Measurements from ENCODE around the gene MPP2. TPM values are rescaled to one million over a fixed set of nuclear protein-coding genes. Genes with fewer than 3 reads are reported as not detected.
A peak's percentile ranks its signal among the peaks of the same experiment; 100 is the strongest.
"Not testable (repeated sequence)": the region's sequence is repeated elsewhere in the genome, so short reads cannot be mapped to it uniquely, and the experiment has no call there.

Gene MPP2
- total RNA-seq, 1 donor from 2014 or later: 1.0 TPM

- Histone ChIP-seq H3K9me3 (ENCODE audit: control insufficient read depth in 3 of 3, low read length in 3 of 3) (no peaks in the 10 kb centered on the region), H3K9ac (ENCODE audit: low read depth in 1 of 3, low read length in 3 of 3) (peak overlapping the region in 1 of 3 donors; percentile 7), H3K4me3 (ENCODE audit: low read length in 3 of 3) (no peak overlapping the region), H3K27ac (ENCODE audit: low read depth, low read length) (no peak overlapping the region), H3K36me3 (ENCODE audit: control insufficient read depth in 3 of 3, insufficient read depth in 3 of 3, low read length in 3 of 3) (no peaks in the 10 kb centered on the region), H3K4me1 (ENCODE audit: control insufficient read depth in 3 of 3, insufficient read depth in 3 of 3, low read length in 3 of 3) (peaks cover 7 to 26% (median 15%) of the 10 kb centered on the region in 3 donors), H3K27me3 (ENCODE audit: control insufficient read depth in 3 of 3, insufficient read depth in 3 of 3, low read length in 3 of 3) (peaks cover 0 to 2% (median 0%) of the 10 kb centered on the region in 3 donors)
Observed at GRCh38 chr17:43842975-43843325, 64.4 kb downstream of the MPP2 start.

GRCh38 chr17:43842091-43842974 lies 65.0 kb downstream of the MPP2 start:
- not testable (repeated sequence) for H3K27ac ChIP-seq (ENCODE audit: low read depth, low read length); H3K27me3 ChIP-seq (ENCODE audit: control insufficient read depth in 3 of 3, insufficient read depth in 3 of 3, low read length in 3 of 3); H3K36me3 ChIP-seq (ENCODE audit: control insufficient read depth in 3 of 3, insufficient read depth in 3 of 3, low read length in 3 of 3); H3K9me3 ChIP-seq (ENCODE audit: control insufficient read depth in 3 of 3, low read length in 3 of 3)
- Histone ChIP-seq H3K4me3 (ENCODE audit: low read length in 3 of 3) (peak overlapping the region in 2 of 3 donors; percentile 25 to 52), H3K9ac (ENCODE audit: low read depth in 1 of 3, low read length in 3 of 3) (peak overlapping the region in 2 of 3 donors; percentile 27 to 60), H3K4me1 (ENCODE audit: control insufficient read depth in 3 of 3, insufficient read depth in 3 of 3, low read length in 3 of 3) (peaks cover 7 to 26% (median 15%) of the 10 kb centered on the region in 3 donors)

- Histone ChIP-seq H3K4me1 (ENCODE audit: control insufficient read depth in 3 of 3, insufficient read depth in 3 of 3, low read length in 3 of 3) (peaks cover 7 to 22% (median 15%) of the 10 kb centered on the region in 3 donors), H3K9ac (ENCODE audit: low read depth in 1 of 3, low read length in 3 of 3) (no peak overlapping the region), H3K27me3 (ENCODE audit: control insufficient read depth in 3 of 3, insufficient read depth in 3 of 3, low read length in 3 of 3) (no peaks in the 10 kb centered on the region), H3K9me3 (ENCODE audit: control insufficient read depth in 3 of 3, low read length in 3 of 3) (no peaks in the 10 kb centered on the region), H3K27ac (ENCODE audit: low read depth, low read length) (no peak overlapping the region), H3K4me3 (ENCODE audit: low read length in 3 of 3) (no peak overlapping the region), H3K36me3 (ENCODE audit: control insufficient read depth in 3 of 3, insufficient read depth in 3 of 3, low read length in 3 of 3) (no peaks in the 10 kb centered on the region)
Observed at GRCh38 chr17:43841282-43841681, 66.1 kb downstream of the MPP2 start.

GRCh38 chr17:43840814-43841213 lies 66.5 kb downstream of the MPP2 start:
- Histone ChIP-seq H3K4me1 (ENCODE audit: control insufficient read depth in 3 of 3, insufficient read depth in 3 of 3, low read length in 3 of 3) (peaks cover 7 to 18% (median 11%) of the 10 kb centered on the region in 3 donors), H3K9me3 (ENCODE audit: control insufficient read depth in 3 of 3, low read length in 3 of 3) (no peaks in the 10 kb centered on the region), H3K4me3 (ENCODE audit: low read length in 3 of 3) (no peak overlapping the region), H3K27me3 (ENCODE audit: control insufficient read depth in 3 of 3, insufficient read depth in 3 of 3, low read length in 3 of 3) (no peaks in the 10 kb centered on the region), H3K36me3 (ENCODE audit: control insufficient read depth in 3 of 3, insufficient read depth in 3 of 3, low read length in 3 of 3) (no peaks in the 10 kb centered on the region), H3K27ac (ENCODE audit: low read depth, low read length) (no peak overlapping the region), H3K9ac (ENCODE audit: low read depth in 1 of 3, low read length in 3 of 3) (no peak overlapping the region)

GRCh38 chr17:43839670-43840108 lies 67.6 kb downstream of the MPP2 start:
- Histone ChIP-seq H3K36me3 (ENCODE audit: control insufficient read depth in 3 of 3, insufficient read depth in 3 of 3, low read length in 3 of 3) (no peaks in the 10 kb centered on the region), H3K27ac (ENCODE audit: low read depth, low read length) (no peak overlapping the region), H3K4me1 (ENCODE audit: control insufficient read depth in 3 of 3, insufficient read depth in 3 of 3, low read length in 3 of 3) (peaks cover 7 to 17% (median 10%) of the 10 kb centered on the region in 3 donors), H3K4me3 (ENCODE audit: low read length in 3 of 3) (peak overlapping the region in 1 of 3 donors; percentile 23), H3K9me3 (ENCODE audit: control insufficient read depth in 3 of 3, low read length in 3 of 3) (no peaks in the 10 kb centered on the region), H3K27me3 (ENCODE audit: control insufficient read depth in 3 of 3, insufficient read depth in 3 of 3, low read length in 3 of 3) (no peaks in the 10 kb centered on the region), H3K9ac (ENCODE audit: low read depth in 1 of 3, low read length in 3 of 3) (no peak overlapping the region)

- Histone ChIP-seq H3K9ac (ENCODE audit: low read depth in 1 of 3, low read length in 3 of 3) (no peak overlapping the region), H3K4me1 (ENCODE audit: control insufficient read depth in 3 of 3, insufficient read depth in 3 of 3, low read length in 3 of 3) (peaks cover 9 to 12% (median 10%) of the 10 kb centered on the region in 3 donors), H3K4me3 (ENCODE audit: low read length in 3 of 3) (no peak overlapping the region), H3K36me3 (ENCODE audit: control insufficient read depth in 3 of 3, insufficient read depth in 3 of 3, low read length in 3 of 3) (no peaks in the 10 kb centered on the region), H3K9me3 (ENCODE audit: control insufficient read depth in 3 of 3, low read length in 3 of 3) (no peaks in the 10 kb centered on the region), H3K27ac (ENCODE audit: low read depth, low read length) (no peak overlapping the region), H3K27me3 (ENCODE audit: control insufficient read depth in 3 of 3, insufficient read depth in 3 of 3, low read length in 3 of 3) (peaks cover 0 to 16% (median 0%) of the 10 kb centered on the region in 3 donors)
Observed at GRCh38 chr17:43834106-43834505, 73.2 kb downstream of the MPP2 start.

- Histone ChIP-seq H3K27me3 (ENCODE audit: control insufficient read depth in 3 of 3, insufficient read depth in 3 of 3, low read length in 3 of 3) (peaks cover 0 to 16% (median 0%) of the 10 kb centered on the region in 3 donors), H3K36me3 (ENCODE audit: control insufficient read depth in 3 of 3, insufficient read depth in 3 of 3, low read length in 3 of 3) (no peaks in the 10 kb centered on the region), H3K4me1 (ENCODE audit: control insufficient read depth in 3 of 3, insufficient read depth in 3 of 3, low read length in 3 of 3) (peaks cover 9 to 12% (median 10%) of the 10 kb centered on the region in 3 donors), H3K27ac (ENCODE audit: low read depth, low read length) (no peak within 1 kb of the TSS), H3K9ac (ENCODE audit: low read depth in 1 of 3, low read length in 3 of 3) (peak within 1 kb of the TSS in 2 of 3 donors; percentile 10 to 69), H3K4me3 (ENCODE audit: low read length in 3 of 3) (peak within 1 kb of the TSS; percentile 52 to 69 (median 60)), H3K9me3 (ENCODE audit: control insufficient read depth in 3 of 3, low read length in 3 of 3) (no peaks in the 10 kb centered on the region)
Observed at GRCh38 chr17:43832976-43833829, 74.1 kb downstream of the MPP2 start, which contains the start of gene MPP3. Gene MPP3 (minus strand): TSS chr17:43833146. CDS start chr17:43831906, 1,240 bp downstream.

- no peaks in the 10 kb centered on the region for H3K36me3 ChIP-seq (ENCODE audit: control insufficient read depth in 3 of 3, insufficient read depth in 3 of 3, low read length in 3 of 3)
- H3K4me3 ChIP-seq (ENCODE audit: low read length in 3 of 3): peak overlapping the region; percentile 52 to 60 (median 58)
- H3K4me1 ChIP-seq (ENCODE audit: control insufficient read depth in 3 of 3, insufficient read depth in 3 of 3, low read length in 3 of 3): peaks cover 9 to 12% (median 10%) of the 10 kb centered on the region in 3 donors
- H3K27me3 ChIP-seq (ENCODE audit: control insufficient read depth in 3 of 3, insufficient read depth in 3 of 3, low read length in 3 of 3): peaks cover 0 to 16% (median 0%) of the 10 kb centered on the region in 3 donors
- H3K9ac ChIP-seq (ENCODE audit: low read depth in 1 of 3, low read length in 3 of 3): peak overlapping the region in 2 of 3 donors; percentile 10 to 69
- no peaks in the 10 kb centered on the region for H3K9me3 ChIP-seq (ENCODE audit: control insufficient read depth in 3 of 3, low read length in 3 of 3)
- H3K27ac ChIP-seq (ENCODE audit: low read depth, low read length): no peak overlapping the region
Observed at GRCh38 chr17:43832168-43832975, 75.0 kb downstream of the MPP2 start.

GRCh38 chr17:43831633-43832032 lies 75.7 kb downstream of the MPP2 start:
- H3K4me3 ChIP-seq (ENCODE audit: low read length in 3 of 3): no peak overlapping the region
- no peaks in the 10 kb centered on the region for H3K36me3 ChIP-seq (ENCODE audit: control insufficient read depth in 3 of 3, insufficient read depth in 3 of 3, low read length in 3 of 3)
- H3K27me3 ChIP-seq (ENCODE audit: control insufficient read depth in 3 of 3, insufficient read depth in 3 of 3, low read length in 3 of 3): peaks cover 0 to 16% (median 0%) of the 10 kb centered on the region in 3 donors
- no peak overlapping the region for H3K27ac ChIP-seq (ENCODE audit: low read depth, low read length)
- peaks cover 9 to 12% (median 10%) of the 10 kb centered on the region in 3 donors for H3K4me1 ChIP-seq (ENCODE audit: control insufficient read depth in 3 of 3, insufficient read depth in 3 of 3, low read length in 3 of 3)
- no peak overlapping the region for H3K9ac ChIP-seq (ENCODE audit: low read depth in 1 of 3, low read length in 3 of 3)
- H3K9me3 ChIP-seq (ENCODE audit: control insufficient read depth in 3 of 3, low read length in 3 of 3): no peaks in the 10 kb centered on the region

Measured in skeletal muscle tissue (tissue), 4 donors.